Superior temporal gyrus (tissue), 1 donor: ENCODE measurements around the gene WDR59.
"Not testable (repeated sequence)": the region's sequence is repeated elsewhere in the genome, so short reads cannot be mapped to it uniquely, and the experiment has no call there.

Source experiments
- DNase-seq: peaks from one replicate; pipeline ENCODE4 v3.0.0-alpha.2; 2016; ENCODE audit errors: extremely low spot score

Gene WDR59

GRCh38 chr16:74982256-74982655, 2.7 kb downstream of the WDR59 start:
- DNase-seq, result no peak

- DNase-seq, result no peak
Measured at GRCh38 chr16:74975591-74975990, 9.3 kb downstream of the WDR59 start.

GRCh38 chr16:74973304-74973703, 11.6 kb downstream of the WDR59 start:
- DNase-seq, result no peak

- DNase-seq, result peak; percentile 72
Measured at GRCh38 chr16:74954763-74955162, 30.2 kb downstream of the WDR59 start.

GRCh38 chr16:74951681-74952080, 33.2 kb downstream of the WDR59 start:
- DNase-seq, result no peak

- no peak for DNase-seq
Measured at GRCh38 chr16:74951206-74951605, 33.7 kb downstream of the WDR59 start.

GRCh38 chr16:74950511-74950910, 34.4 kb downstream of the WDR59 start:
- DNase-seq, result no peak

GRCh38 chr16:74949309-74949708, 35.6 kb downstream of the WDR59 start:
- DNase-seq, result no peak

- DNase-seq, result no peak
Measured at GRCh38 chr16:74944466-74944865, 40.5 kb downstream of the WDR59 start.

- DNase-seq, result no peak
Measured at GRCh38 chr16:74942977-74943918, 41.7 kb downstream of the WDR59 start.

- DNase-seq, result no peak
Measured at GRCh38 chr16:74942566-74942965, 42.4 kb downstream of the WDR59 start.

GRCh38 chr16:74939688-74940087, 45.2 kb downstream of the WDR59 start:
- DNase-seq, result no peak

- DNase-seq, result no peak
Measured at GRCh38 chr16:74936902-74937560, 47.9 kb downstream of the WDR59 start.

GRCh38 chr16:74931445-74931844, 53.5 kb downstream of the WDR59 start:
- no peak for DNase-seq

GRCh38 chr16:74929636-74930035, 55.3 kb downstream of the WDR59 start:
- DNase-seq, result no peak

GRCh38 chr16:74926805-74927204, 58.1 kb downstream of the WDR59 start:
- DNase-seq, result no peak

- DNase-seq, result no peak
Measured at GRCh38 chr16:74923766-74924460, 61.0 kb downstream of the WDR59 start.

GRCh38 chr16:74922150-74923138, 62.5 kb downstream of the WDR59 start:
- DNase-seq, result no peak

- no peak for DNase-seq
Measured at GRCh38 chr16:74921051-74921450, 63.9 kb downstream of the WDR59 start.

GRCh38 chr16:74909665-74910064, 75.3 kb downstream of the WDR59 start:
- DNase-seq, result no peak

- DNase-seq, result not testable (repeated sequence)
Measured at GRCh38 chr16:74908759-74909158, 76.2 kb downstream of the WDR59 start.
